NCI-H2107 treated with DMSO at 0.1 percent for 48 hours (cell line): ENCODE measurements around the gene YIPF1.
A peak's percentile ranks its signal among the peaks of the same experiment; 100 is the strongest.
"Not testable (repeated sequence)": the region's sequence is repeated elsewhere in the genome, so short reads cannot be mapped to it uniquely, and the experiment has no call there.

Experiments
- DNase-seq: peaks from one replicate; lab custom pipeline; 2025; ENCODE audit not compliant: unreplicated experiment; lab: John Stamatoyannopoulos, UW

The YIPF1 gene

GRCh38 chr1:53842347-53842746, 47.2 kb downstream of the YIPF1 start:
- no peak for DNase-seq

GRCh38 chr1:53838654-53838974, 51.0 kb downstream of the YIPF1 start:
- no peak for DNase-seq

GRCh38 chr1:53837924-53838653, 51.5 kb downstream of the YIPF1 start, which contains the start of gene NDC1:
Gene NDC1, minus strand, starts transcription at chr1:53838296. Its CDS starts 35 bp downstream, at chr1:53838261.
- DNase-seq: peak; percentile 98

- no peak for DNase-seq
Observed at GRCh38 chr1:53837646-53837923, 52.0 kb downstream of the YIPF1 start.

DNA sequence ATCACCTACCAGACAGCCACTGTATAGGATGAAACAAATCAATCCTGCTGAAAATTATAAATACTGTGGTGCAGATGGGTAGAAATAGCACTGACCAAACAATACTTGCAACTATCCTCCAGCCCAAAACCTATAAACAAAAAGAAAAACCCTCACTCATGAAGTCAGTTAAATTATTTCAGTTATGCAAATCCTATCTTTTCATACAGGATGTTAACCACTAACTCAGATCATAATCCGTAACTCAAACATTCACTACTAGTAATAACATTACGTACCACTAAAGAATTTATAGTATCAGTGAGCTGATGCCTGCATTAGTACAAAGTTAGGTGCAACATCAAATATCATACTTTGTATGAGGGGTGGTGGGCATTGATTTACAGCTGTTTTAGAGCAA, 54.1 kb downstream of the YIPF1 start:
- no peak for DNase-seq

DNA sequence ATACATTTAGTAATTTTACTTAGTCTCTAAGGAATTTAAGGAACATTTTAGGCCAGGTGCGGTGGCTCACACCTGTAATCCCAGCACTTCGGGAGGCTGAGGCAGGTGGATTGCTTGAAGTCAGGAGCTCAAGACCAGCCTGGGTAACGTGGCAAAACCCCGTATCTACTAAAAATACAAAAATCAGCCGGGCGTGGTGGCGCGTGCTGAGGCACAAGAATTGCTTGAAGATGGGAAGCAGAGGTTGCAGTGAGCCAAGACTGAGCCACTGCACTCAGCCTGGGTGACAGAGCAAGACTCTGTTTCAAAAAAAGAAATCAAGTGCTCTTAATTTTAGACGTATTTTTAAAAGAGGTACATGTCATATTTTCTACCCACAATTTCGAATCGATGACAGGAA, 54.8 kb downstream of the YIPF1 start:
- DNase-seq: no peak

DNA sequence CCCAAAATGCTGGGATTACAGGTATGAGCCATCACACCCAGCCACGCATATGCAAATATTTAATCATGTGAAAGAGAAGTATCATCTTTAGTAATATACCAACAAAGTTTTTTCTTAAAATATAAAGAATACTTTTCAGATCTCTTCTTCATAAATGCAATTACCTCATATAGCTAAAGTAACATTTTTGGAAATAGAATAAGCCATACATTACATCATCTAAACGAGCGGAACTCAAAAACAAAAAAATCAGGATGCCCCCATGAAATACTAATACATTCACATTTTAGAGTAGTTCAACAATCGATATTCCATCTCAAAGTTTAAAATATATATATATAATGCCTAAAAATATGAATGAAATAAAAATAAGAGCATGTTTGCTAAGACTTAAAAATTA, 56.2 kb downstream of the YIPF1 start:
- DNase-seq: no peak

DNA sequence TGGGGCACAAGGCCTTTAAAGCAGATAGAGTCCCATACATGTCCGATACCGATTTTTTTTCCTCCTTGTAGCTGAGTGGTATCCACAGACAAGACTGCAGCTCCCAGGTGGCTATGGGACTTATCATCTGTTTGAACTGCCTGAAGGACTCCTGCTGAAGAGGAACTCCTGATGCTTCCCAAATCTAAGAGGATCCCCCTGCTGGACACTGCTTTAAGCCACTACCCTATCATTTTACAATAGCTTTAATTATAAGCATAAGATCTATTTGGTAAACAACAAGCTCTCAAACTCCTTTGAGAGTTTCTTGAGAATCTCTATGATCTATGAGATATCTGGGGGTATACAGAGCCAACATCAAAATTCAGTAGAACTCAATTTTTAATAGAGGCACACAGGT, 63.2 kb downstream of the YIPF1 start:
- DNase-seq: no peak

DNA sequence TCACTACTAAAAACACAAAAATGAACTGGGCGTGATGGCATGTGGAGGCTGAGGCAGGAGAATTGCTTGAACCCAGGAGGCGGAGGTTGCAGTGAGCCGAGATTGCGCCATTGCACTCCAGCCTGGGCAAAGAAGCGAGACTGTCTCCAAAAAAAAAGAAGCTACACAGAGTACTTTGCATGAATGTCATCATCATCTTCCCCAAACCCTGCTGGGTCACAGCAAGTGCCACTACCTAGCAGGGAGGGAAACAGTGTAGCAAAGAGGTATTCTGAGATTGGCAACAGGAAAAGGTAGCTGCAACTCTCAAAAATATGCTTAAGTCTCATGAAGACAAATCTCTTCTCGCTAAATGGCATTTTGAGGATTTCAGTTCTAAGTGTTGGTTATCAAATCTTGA, 64.3 kb downstream of the YIPF1 start:
- DNase-seq: no peak

GRCh38 chr1:53822931-53823330, 66.7 kb downstream of the YIPF1 start:
- no peak for DNase-seq

DNA sequence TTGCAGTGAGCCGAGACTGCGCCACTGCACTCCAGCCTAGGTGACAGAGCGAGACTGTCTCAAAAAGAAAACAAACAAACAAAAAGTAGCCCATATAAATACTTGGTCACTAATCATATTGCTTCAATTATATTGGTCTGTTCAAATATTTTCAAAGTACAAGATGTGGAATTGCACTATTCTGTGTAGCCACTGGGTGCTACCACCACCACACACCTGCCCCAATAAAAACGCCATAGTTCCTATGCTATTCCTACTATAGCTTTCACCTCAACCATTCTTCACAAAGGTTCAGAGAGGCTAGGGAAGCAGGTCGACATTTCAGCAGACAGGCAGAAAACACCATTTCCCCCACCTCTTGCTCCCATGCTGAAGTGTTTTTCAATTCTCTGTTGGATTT, 68.2 kb downstream of the YIPF1 start:
- DNase-seq: no peak

- DNase-seq: no peak
Observed at GRCh38 chr1:53819387-53819786, 70.2 kb downstream of the YIPF1 start.

GRCh38 chr1:53816584-53816983, 73.0 kb downstream of the YIPF1 start:
- DNase-seq: not testable (repeated sequence)

- not testable (repeated sequence) for DNase-seq
Observed at GRCh38 chr1:53815484-53815883, 74.1 kb downstream of the YIPF1 start.

DNA sequence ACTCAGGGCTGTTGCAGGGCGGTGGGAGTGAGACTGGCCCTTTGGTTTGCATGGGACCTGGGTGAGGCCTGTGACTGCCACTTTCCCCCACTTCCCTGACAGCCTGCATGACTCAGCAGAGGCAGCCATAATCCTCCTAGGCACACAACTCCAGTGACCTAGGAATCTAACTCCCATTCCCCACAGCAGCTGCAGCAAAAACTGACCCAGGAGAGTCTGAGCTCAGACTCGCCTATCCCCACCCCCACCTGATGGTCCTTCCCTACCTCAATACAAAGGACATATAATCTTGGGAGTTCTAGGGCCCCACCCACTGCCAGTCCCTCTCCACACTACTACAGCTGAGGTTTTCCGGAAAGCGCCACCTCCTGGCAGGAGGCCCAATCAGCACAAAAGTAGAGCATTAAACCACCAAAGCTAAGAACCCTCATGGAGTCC, 78.2 kb downstream of the YIPF1 start:
- DNase-seq: no peak

DNA sequence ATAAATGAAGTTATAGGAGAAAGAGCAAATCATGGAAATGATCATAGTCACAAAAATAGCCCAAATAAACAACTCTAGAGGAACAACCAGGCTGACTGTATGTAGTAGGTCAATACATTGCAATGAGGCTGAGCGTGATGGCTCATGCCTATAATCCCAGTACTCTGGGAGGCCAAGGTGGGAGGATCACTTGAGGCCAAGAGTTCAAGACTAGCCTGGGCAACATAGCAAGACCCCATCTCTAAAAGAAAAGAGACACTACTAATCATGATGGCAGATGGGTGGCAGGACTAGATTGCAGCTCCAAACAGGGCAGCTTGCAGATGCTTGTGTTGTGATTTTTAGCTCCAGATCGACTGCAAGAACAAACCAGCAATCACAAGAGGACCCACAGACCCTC, 79.1 kb downstream of the YIPF1 start:
- DNase-seq: no peak

DNA sequence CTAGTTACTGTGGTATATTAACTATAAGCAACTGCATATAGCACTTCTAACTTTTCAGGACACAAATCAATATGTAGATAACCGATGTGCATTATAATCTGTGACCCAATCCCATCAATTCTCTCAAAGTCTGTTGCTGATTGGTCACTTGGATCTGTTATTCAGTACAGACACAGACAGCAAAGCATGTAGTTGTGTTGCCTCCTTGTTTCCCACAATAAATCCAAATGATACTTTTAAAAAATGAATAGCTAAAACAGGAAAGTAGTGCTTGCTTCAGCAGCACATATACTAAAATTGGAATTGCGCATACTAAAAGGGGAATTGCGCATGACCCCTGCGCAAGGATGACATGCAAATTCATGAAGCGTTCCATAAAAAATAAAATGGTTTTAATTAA, 79.6 kb downstream of the YIPF1 start:
- no peak for DNase-seq

GRCh38 chr1:53807916-53808315, 81.7 kb downstream of the YIPF1 start:
- no peak for DNase-seq

DNA sequence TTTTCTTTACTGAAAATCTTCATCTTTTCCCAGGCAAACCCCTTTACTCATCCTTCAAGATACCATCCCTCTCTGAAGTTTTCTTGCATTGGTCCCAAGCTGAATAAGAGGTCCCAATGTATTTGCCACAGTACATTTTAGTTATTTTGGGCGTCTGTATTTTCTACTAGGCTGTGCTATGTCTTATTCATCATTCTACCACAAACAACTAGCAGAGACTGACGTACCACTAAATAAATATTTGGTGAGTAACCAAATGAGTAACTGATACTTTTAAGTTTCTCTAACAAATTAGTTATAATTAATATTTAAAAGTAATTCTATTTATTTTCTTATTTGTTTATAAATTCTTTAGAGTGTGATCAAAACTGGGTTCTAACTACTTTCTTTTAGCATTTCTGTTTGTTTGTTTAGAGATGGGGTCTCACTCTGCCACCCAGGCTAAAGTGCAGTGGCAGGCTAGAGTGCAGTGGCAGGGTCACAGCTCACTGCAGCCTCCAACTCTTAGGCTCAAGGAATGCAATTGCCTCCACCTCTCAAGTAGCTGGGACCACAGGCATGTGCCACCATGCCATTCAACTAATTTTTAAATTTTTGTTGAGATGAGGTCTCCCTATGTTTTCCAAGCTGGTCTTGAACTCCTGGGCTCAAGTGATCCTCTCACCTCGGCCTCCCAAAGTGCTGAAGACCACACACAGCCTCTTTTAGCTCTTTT, 84.6 kb downstream of the YIPF1 start:
- DNase-seq: no peak

DNA sequence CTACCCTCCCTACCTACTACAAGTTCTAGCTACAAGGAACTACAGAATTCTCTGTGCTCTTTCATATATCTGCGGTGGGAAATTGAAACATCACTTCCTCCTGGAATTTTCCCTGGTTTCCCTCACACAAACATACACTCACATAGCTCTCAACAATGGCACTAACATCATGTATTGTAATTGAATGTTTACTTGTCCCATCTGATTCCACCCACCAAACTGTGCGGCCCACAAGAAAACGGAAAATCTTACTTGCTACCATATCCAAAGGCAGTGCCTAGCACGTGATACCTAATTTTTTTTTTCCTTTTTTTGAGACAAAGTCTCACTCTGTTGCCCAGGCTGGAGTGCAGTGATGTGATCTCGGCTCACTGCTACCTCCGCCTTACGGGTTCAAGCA, 85.4 kb downstream of the YIPF1 start:
- no peak for DNase-seq
